Fibroblast of lung (primary cell): ENCODE data around the gene C6orf62. TPM values are rescaled to one million over a fixed set of nuclear protein-coding genes. Genes with fewer than 3 reads are reported as not detected.

ENCODE experiments used
- DNase-seq, 2 donors: peaks; one replicate each; pipeline versions ENCODE4 v3.0.0 to v3.0.0-alpha.2; 2010; ENCODE audit warnings: low read depth in 2 of 2
- H2AFZ ChIP-seq: 2 replicates; pipeline ENCODE4 v1.5.1; 2012; ENCODE audit warnings: low read length, control low read depth, inconsistent platforms
- H3K27ac ChIP-seq: 2 replicates; pipeline ENCODE4 v1.5.1; 2011; ENCODE audit warnings: low read length, control low read depth; ENCODE audit not compliant: insufficient read depth
- H3K27me3 ChIP-seq: 2 replicates; pipeline ENCODE4 v1.5.1; 2011; ENCODE audit warnings: mild to moderate bottlenecking, low read length; ENCODE audit not compliant: control insufficient read depth, insufficient read depth
- H3K36me3 ChIP-seq: 2 replicates; pipeline ENCODE4 v1.5.1; 2011; ENCODE audit warnings: low read length; ENCODE audit not compliant: control insufficient read depth, insufficient read depth
- H3K4me1 ChIP-seq: 2 replicates; pipeline ENCODE4 v1.5.1; 2011; ENCODE audit warnings: low read length; ENCODE audit not compliant: control insufficient read depth, insufficient read depth; ENCODE audit errors: extremely low read depth
- H3K4me2 ChIP-seq: 2 replicates; pipeline ENCODE4 v1.5.1; 2011; ENCODE audit warnings: low read length, control low read depth; ENCODE audit not compliant: insufficient read depth; ENCODE audit errors: extremely low read depth
- H3K4me3 ChIP-seq, 4 experiments: fragments of 200-600 bp in 1 of 4; sonication (generic) in 1 of 4; replicated peaks in 1 of 4; 2 replicates each; pipeline ENCODE4 v1.5.1; 2011 to 2016; ENCODE audit warnings: low read length in 4 of 4, low read depth in 3 of 4, mild to moderate bottlenecking in 3 of 4, control low read depth in 2 of 4, inconsistent platforms in 1 of 4, mixed read lengths in 1 of 4; ENCODE audit not compliant: insufficient read depth in 1 of 4; ENCODE audit errors: control extremely low read depth in 1 of 4
- H3K79me2 ChIP-seq: 2 replicates; pipeline ENCODE4 v1.5.1; 2012; ENCODE audit warnings: mild to moderate bottlenecking, low read length, inconsistent platforms; ENCODE audit not compliant: control insufficient read depth, insufficient read depth
- H3K9ac ChIP-seq: 2 replicates; pipeline ENCODE4 v1.5.1; 2011; ENCODE audit warnings: mild to moderate bottlenecking, low read length, control low read depth; ENCODE audit not compliant: insufficient read depth
- H3K9me3 ChIP-seq: 2 replicates; pipeline ENCODE4 v1.5.1; 2012; ENCODE audit warnings: low read depth, low read length; ENCODE audit not compliant: control insufficient read depth, insufficient read depth
- H4K20me1 ChIP-seq: 2 replicates; pipeline ENCODE4 v1.5.1; 2011; ENCODE audit warnings: low read length; ENCODE audit not compliant: control insufficient read depth, insufficient read depth; ENCODE audit errors: extremely low read depth
- EZH2 ChIP-seq: IDR thresholded peaks from 2 replicates; pipeline ENCODE4 v1.5.1; 2012; ENCODE audit warnings: low read length, control low read depth, mild to moderate bottlenecking; ENCODE audit errors: missing control alignments
- polyA plus RNA-seq, 2 donors: library from polyadenylated mRNA; depleted of rRNA in 1 of 2; stranded (reverse) in 1 of 2; unstranded in 1 of 2; fragments of >200 nt; gene quantifications; 2 replicates each; pipeline ENCODE4 v1.2.1, GENCODE V29; 2011 to 2012; ENCODE audit warnings: missing spikeins in 1 of 2
- total RNA-seq: library from RNA; depleted of rRNA; stranded (reverse); fragments of >200 nt; gene quantifications from 2 replicates; pipeline ENCODE4 v1.2.1, GENCODE V29; 2014
- TF ChIP-seq, protein P1 (sequence below), 2 donors: IDR thresholded peaks in 1 of 2; conservative IDR thresholded peaks in 1 of 2; 1 replicate in 1 of 2; 2 replicates in 1 of 2; pipeline ENCODE4 v1.5.1; 2011 to 2012; ENCODE audit warnings: low read length in 2 of 2, control low read depth in 1 of 2, inconsistent platforms in 1 of 2, low read depth in 1 of 2, mild to moderate bottlenecking in 1 of 2

C6orf62 gene
- total and polyA plus RNA-seq, 2 donors (not counting 1 experiment from before 2014, with no cell fraction given): 103 to 147 TPM

DNA sequence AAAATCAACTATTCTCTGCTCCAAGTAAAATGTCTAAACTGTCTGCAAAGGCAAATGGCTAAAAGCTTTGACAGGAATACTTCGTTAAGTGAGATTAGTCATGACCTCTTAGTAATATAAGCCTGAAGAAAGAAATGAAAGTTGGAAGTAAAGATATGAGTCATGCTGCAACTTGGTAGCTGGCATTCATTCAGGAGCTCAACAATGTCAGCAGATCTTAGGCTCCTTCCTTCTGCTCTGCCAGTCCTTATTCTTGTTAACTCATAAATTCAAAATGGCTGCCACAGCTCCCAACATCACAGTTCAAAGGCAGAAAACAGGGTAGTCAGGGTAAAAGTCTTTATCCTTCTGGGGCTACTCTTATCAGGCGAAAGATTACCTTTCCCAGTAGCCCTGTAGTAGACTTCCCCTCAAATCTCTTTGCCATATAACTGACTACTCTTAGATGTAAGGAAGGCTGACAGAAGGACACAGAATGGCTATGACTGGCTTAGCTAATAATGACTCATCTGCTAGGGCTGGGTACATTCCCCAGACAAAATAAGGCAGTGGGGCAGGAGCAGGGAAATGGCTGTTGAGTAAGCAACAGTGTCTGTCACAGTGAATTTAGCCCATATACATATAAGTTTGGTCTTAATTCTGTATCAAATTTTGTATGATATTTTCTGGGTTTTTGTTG lies 24.4 kb upstream of the C6orf62 start:
- Histone ChIP-seq H3K4me1 (peaks cover 8% of the 10 kb centered on the region), H3K27ac (peak overlapping the region; percentile 97), H4K20me1 (no peaks in the 10 kb centered on the region), H3K4me3 (peak overlapping the region in 3 of 4 experiments; percentile 2 to 34 (median 19)), H3K79me2 (no peaks in the 10 kb centered on the region), H3K9me3 (no peaks in the 10 kb centered on the region), H3K9ac (peak overlapping the region; percentile 41), H3K27me3 (no peaks in the 10 kb centered on the region), H3K4me2 (peak overlapping the region; percentile 82), H2AFZ (peak overlapping the region; percentile 96), H3K36me3 (no peaks in the 10 kb centered on the region)
- peak; percentile 98 for DNase-seq
- TF ChIP-seq EZH2: no peak
- TF ChIP-seq, protein P1, sequence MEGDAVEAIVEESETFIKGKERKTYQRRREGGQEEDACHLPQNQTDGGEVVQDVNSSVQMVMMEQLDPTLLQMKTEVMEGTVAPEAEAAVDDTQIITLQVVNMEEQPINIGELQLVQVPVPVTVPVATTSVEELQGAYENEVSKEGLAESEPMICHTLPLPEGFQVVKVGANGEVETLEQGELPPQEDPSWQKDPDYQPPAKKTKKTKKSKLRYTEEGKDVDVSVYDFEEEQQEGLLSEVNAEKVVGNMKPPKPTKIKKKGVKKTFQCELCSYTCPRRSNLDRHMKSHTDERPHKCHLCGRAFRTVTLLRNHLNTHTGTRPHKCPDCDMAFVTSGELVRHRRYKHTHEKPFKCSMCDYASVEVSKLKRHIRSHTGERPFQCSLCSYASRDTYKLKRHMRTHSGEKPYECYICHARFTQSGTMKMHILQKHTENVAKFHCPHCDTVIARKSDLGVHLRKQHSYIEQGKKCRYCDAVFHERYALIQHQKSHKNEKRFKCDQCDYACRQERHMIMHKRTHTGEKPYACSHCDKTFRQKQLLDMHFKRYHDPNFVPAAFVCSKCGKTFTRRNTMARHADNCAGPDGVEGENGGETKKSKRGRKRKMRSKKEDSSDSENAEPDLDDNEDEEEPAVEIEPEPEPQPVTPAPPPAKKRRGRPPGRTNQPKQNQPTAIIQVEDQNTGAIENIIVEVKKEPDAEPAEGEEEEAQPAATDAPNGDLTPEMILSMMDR (conservative IDR thresholded peaks at IDR 0.05 in 1 of 2, IDR thresholded peaks at IDR 0.05 in 1 of 2; ENCODE audit: low read depth in 1 of 2, low read length in 2 of 2): no peak

DNA sequence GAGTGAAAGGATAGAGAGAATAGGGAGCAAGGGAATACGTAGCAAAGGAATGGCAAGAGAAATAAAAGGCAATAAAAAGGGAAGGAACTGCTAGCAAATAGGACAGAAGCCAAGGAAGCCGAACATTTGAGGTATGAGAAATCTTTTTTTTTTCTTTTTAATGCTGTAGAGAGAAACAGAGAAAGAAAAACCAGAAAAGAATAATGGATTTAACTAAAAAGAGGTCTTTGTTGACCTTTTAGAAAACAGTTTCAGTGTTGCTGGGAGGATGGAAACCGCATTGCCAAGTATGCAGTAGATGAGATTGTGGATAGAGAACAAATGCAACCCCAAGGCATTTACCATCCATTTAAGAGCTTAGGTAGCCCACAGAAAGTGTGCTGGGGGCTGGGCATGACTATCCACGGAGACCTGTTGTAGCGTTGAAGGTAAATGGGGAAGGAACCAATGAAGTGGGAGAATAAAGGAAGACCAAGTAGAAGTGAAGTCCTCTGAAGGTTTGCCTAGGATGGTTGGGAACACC lies 23.3 kb upstream of the C6orf62 start:
- peak overlapping the region; percentile 97 for H3K27ac ChIP-seq
- no peak overlapping the region for H3K4me2 ChIP-seq
- H3K4me1 ChIP-seq: peaks cover 8% of the 10 kb centered on the region
- H3K79me2 ChIP-seq: no peaks in the 10 kb centered on the region
- no peak overlapping the region for H3K4me3 ChIP-seq
- H3K9me3 ChIP-seq: no peaks in the 10 kb centered on the region
- no peaks in the 10 kb centered on the region for H3K36me3 ChIP-seq
- H3K9ac ChIP-seq: no peak overlapping the region
- H2AFZ ChIP-seq: no peak overlapping the region
- H4K20me1 ChIP-seq: no peaks in the 10 kb centered on the region
- no peaks in the 10 kb centered on the region for H3K27me3 ChIP-seq
- TF ChIP-seq EZH2: no peak
- TF ChIP-seq, protein P1 (conservative IDR thresholded peaks at IDR 0.05 in 1 of 2, IDR thresholded peaks at IDR 0.05 in 1 of 2; ENCODE audit: low read depth in 1 of 2, low read length in 2 of 2): no peak
- peak in 1 of 2 donors; percentile 34 for DNase-seq

DNA sequence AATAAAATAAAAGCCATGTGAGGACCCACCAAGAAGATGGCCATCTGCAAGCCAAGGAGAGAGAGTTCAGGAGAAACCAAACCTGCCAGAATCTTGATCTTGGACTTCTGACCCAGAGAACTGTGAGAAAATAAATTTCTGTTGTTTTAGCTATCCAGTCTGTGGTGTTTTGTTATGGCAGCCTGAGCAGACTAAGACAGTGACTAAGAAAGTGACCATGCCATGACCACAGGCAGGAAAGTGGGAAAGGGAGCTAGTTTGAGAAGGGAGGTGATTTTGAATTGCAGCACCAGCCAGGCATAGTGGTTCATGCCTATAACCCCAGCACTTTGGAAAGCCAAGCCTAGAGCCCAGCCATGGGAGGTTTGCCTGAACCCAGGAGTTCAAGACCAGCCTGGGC lies 21.9 kb upstream of the C6orf62 start:
- Histone ChIP-seq H3K9ac (no peak overlapping the region), H3K4me2 (no peak overlapping the region), H2AFZ (peak overlapping the region; percentile 10), H3K79me2 (no peaks in the 10 kb centered on the region), H3K27me3 (no peaks in the 10 kb centered on the region), H3K9me3 (no peaks in the 10 kb centered on the region), H3K27ac (no peak overlapping the region), H4K20me1 (no peaks in the 10 kb centered on the region), H3K4me3 (no peak overlapping the region), H3K4me1 (peaks cover 8% of the 10 kb centered on the region), H3K36me3 (no peaks in the 10 kb centered on the region)
- TF ChIP-seq, protein P1 (conservative IDR thresholded peaks at IDR 0.05 in 1 of 2, IDR thresholded peaks at IDR 0.05 in 1 of 2; ENCODE audit: low read depth in 1 of 2, low read length in 2 of 2): no peak
- no peak for TF ChIP-seq EZH2
- peak in 1 of 2 donors; percentile 53 for DNase-seq
